Measurements from ENCODE around the gene OR4B1.
"Not testable (repeated sequence)": the region's sequence is repeated elsewhere in the genome, so short reads cannot be mapped to it uniquely, and the experiment has no call there.

Gene OR4B1, protein sequence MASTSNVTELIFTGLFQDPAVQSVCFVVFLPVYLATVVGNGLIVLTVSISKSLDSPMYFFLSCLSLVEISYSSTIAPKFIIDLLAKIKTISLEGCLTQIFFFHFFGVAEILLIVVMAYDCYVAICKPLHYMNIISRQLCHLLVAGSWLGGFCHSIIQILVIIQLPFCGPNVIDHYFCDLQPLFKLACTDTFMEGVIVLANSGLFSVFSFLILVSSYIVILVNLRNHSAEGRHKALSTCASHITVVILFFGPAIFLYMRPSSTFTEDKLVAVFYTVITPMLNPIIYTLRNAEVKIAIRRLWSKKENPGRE
- total RNA-seq: 0 reads per million in 2 experiments

DNA sequence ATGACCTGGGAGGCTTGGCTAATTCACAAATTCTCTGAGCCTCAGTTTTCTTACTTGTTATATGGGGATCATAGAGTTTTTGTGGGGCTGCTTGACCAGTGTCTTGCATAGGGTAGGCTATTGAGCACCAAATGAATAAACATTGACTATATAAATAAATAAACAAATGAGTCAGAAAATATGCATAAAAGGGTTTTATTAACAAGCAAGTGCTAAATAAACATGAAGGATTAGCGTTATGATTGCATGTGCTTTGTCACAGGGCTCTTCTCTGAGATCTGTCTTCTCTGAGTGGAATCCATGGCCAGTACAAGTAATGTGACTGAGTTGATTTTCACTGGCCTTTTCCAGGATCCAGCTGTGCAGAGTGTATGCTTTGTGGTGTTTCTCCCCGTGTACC, at the start of gene OR4B1:
OR4B1 (plus strand) TSS at position 301 of the 400 bp plus-strand sequence; CDS start at position 301, 0 bp downstream.
- DNase-seq (ENCODE audit: low read depth): no peak

DNA sequence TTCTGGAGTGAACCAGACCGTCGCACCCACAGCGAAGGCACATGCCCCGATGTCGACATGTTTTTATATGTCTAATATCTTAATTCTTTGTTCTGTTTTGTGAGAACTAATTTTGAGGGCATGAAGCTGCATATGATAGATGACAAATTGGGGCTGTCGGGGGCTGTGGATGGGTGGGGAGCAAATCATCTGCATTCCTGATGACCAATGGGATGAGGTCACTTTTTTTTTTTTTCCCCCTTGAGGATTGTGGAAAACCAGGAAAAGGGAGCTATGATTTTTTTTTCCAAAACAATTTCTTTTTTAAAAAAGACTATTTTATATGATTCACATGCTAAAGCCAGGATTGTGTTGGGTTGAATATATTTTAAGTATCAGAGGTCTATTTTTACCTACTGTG, 49.2 kb upstream of the OR4B1 start:
- DNase-seq (ENCODE audit: low read depth): no peak

DNA sequence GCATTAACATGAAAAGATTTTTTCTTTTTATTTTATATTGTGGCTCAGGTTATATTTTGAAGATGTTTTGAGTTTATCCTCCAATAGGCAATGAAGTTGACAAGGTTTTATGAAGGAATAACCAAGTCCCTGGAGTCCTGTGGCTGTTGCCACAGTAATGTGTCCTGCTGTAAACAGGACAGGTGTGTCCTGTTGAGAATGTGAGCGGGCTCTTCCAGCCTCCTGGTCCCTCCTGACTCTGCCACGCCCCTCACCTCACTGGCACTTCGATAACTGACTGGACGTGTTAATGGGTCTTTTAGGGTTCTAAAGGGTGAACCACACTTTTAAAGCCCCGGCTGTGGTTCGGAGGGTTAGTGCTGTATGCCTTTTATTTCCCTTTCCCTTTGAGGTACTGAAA, 47.8 kb upstream of the OR4B1 start:
- no peak for DNase-seq (ENCODE audit: low read depth)

DNA sequence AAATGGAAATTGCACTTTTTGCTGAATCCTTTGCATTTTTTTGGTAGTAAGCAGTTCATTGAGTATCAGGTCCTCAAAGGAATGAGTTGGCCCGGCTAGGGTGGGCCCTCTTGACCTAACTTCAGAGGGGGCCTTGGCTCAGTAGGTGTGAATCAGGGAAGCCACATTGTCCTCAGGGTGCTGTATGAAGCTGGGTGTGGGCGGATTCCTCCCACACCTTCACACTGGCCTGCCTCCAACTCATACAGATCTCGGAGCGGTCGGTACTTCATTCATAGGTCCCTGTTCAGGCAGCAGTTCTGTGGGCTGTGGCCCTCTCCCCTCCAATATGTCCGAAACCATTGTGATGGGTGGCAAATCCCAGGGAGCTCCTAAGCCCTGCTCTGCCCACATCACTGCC, 47.4 kb upstream of the OR4B1 start:
- no peak for DNase-seq (ENCODE audit: low read depth)

DNA sequence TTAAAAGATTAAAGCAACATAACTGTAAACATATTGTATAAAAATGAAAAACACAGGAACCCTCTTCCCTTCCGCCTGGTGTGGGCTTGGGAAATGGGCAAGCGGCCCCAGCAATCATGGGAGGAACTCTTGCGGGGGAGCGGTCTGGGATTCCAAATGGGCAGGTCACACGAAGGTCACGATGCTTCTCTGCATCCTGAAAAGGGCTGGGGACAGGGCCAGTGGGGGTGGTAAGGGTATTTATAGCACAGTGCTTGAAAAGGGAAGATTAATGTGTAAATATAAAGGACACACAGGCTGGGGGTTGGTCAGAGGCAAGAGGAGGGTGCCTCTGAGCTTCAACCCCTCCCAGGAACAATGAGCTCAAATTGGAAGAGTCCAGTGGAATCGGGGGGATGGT, 46.9 kb upstream of the OR4B1 start:
- DNase-seq (ENCODE audit: low read depth): no peak

DNA sequence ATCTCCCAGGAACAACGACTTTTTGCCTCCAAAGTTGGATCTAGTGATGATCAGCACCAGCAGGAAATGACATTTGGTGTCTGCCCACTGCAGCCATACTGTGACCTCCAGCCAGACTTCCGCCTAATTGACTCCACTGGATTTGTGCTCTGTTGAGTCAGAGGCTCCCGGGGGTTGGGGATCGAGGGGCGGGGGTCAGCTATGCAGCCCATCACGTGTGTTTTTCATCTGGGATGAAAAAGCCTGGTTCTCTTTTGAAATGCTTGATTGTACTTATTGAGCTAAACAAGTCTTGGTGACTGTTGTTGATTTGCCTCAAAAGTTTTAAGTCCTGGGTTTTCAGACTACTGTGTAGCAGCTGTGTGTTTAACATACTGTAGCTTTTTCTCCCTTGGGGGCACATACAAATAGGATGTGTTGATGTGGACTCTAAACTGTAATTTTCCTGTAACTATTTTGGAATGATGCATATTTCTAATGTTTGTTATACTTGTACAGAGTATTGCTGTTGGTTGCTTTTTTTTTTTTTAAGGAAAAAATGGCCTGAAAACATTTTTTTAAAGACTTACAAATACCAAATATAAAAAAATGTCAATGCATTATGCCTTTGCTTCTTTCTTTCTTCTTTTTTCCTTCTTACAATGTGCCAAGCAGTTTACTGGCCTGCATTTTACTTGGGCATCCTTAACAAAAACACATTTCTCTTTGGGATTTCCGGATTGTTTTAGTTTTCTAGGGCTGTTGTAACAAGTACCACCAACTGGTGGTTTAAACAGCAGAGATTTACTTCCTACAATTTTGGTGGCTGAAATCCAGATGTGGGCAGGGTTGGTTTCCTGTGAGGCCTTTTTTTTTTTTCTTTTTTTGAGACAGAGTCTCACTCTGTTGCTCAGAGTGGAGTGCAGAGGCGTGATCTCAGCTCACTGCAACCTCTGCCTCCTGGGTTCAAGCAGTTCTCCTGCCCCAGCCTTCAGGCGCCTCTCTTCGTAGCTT, 46.1 kb upstream of the OR4B1 start:
- no peak for DNase-seq (ENCODE audit: low read depth)

DNA sequence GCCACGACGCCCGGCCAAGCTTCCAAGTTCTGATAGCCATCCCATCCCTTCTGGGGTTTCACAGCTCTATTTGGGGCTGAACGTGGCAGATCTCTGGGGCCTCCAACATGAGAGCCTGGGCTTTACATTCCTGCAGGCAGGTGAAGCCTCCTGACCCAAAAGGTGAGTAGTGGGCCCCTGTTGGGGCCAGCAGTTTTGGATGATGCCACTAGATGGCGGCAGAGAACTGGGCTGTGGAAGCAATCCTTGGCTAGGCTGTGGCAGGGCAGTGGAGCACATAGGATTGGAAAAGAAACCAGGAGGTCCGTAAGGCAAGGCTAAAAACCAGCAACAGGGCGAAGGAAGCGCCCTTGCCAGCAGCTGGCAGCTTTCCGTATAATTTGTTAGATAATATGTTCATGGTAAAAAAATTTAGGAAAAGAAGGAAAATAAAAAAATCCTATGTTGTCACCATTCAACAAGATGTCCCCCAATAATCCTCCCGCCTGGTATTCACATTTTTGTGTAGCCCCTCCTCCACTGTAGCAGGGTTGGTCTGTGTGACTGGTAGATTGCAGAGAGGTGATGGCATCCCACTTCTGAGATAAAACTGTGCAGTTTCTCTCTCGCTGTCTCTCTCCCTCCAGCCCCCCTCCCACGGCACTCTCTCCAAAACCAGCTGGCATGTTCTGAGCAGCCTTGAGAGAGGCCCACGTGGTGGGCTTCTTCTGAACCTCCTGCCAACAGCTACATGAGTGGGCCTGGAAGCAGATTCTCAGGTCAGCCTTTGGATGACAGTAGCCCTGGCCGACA, 43.6 kb upstream of the OR4B1 start:
- peak; percentile 41 for DNase-seq (ENCODE audit: low read depth)

DNA sequence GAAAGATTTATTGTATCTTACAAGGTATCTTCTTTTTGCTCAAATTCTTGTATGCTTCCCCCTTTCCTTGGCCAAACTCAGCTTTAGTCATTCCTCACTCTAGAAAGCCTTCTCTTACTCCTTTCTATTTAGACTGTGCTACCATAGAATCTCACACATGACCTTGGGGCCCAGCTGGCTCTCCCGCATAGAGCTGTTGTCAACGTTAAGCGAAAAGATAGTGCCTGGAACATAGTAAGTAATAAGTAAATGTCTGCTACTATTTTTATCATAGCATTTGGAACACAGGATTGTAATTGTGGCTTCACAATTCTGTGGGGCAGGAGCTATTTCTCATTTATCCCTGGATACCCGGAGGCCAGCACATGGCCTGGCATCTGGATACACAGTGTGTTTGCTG, 38.9 kb upstream of the OR4B1 start:
- DNase-seq (ENCODE audit: low read depth): no peak

DNA sequence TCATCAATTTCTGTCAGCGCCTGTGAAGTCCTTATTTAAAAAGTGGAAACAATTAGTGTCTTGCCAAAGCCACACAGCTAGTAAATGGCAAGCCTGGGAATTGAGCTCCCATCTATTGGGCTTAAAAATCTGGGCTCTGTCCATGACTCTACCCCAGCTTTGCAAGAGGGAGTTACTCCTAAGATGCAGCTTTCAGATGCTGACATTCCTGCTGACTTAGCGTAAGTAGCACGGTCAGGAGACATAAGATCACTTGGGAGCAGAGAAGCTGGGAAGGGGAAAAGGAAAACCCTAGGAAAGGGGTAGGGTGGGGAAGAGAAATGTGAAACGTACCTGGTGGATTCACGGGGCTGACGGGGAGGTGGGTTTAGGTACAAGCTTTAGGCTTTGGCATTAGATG, 36.0 kb upstream of the OR4B1 start:
- DNase-seq (ENCODE audit: low read depth): no peak

DNA sequence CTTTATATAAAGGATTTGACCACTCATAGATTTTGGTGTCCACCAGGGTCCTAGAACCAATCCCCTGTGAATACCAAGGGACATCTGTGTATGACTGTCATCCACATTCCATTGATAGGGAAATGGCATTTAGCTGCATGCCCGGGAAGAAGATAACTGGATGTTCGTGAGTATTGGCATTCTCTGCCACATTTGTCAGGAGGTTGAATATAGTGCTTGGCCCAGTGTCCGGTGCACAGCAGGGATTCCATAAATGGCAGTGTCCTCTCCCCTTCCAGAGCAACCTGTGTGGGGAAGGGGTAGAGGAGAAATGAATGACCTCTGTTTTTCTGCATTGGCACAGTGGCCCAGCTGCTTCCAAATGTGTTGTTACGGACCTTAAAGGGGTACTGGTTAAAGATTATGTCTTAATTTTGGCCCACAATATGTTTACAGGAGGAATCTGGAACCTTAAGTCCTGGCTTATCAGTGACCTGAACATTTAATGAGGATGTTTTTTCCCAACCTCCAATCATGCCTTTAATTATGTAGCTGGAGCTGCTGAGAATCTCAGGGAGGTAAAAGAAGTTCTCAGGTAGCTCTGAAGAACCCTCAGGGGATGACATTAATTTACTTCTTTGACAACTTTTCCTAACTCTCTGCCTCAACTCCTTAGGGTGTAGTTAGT, 33.6 kb upstream of the OR4B1 start:
- DNase-seq (ENCODE audit: low read depth): no peak

DNA sequence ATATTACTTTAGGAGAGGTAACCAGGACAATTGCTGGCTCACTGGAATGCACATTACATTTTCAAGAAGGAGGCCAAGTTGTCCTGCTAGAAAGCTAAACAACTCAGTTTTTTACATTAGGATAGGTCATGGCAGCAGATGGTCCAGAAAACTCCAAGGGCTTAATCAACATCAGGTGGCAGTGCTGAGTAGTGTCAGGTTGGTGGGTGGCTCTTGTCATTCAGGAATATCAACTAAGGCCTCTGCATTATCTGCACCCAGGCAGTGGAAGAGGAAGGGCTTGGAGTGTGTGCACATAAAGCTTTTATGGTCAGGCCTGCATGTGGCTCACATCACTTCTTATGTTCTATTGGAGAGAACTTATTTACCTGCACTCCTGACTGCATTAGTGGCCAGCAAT, 32.2 kb upstream of the OR4B1 start:
- DNase-seq (ENCODE audit: low read depth): no peak

DNA sequence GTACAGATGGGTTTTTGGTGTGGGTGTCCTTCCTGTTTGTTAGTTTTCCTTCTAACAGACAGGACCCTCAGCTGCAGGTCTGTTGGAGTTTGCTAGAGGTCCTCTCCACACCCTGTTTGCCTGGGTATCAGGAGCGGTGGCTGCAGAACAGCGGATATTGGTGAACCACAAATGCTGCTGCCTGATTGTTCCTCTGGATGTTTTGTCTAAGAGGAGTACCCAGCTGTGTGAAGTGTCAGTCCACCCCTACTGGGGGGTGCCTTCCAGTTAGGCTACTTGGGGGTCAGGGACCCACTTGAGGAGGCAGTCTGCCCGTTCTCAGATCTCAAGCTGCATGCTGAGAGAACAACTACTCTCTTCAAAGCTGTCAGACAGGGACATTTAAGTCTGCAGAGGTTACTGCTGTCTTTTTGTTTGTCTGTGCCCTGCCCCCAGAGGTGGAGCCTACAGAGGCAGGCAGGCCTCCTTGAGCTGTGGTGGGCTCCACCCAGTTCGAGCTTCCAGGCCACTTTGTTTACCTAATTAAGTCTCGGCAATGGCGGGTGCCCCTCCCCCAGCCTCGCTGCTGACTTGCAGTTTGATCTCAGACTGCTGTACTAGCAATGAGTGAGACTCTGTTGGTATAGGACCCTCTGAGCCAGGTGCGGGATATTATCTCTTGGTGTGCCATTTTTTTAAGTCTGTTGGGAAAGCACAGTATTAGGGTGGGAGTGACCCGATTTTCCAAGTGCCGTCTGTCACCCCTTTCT, 25.5 kb upstream of the OR4B1 start:
- peak; percentile 13 for DNase-seq (ENCODE audit: low read depth)

DNA sequence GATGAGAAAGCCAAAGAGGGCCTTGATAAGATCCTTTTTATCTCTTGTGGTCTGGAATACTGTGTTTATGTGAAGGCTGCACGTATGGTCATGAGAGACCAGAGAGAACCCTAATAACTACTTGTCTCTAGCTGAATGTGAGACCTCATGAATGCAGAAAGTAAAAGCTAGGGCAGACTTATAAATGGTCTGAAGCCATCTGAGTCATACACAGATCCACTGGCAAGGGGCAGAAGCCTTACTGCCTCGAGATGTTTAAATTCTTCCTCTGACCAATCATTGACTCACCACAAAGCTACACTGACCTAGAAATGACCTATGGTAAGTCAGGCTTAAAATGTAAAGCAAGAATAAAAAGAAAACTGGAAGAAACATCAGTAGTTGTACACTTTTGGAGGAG, 22.7 kb upstream of the OR4B1 start:
- no peak for DNase-seq (ENCODE audit: low read depth)

DNA sequence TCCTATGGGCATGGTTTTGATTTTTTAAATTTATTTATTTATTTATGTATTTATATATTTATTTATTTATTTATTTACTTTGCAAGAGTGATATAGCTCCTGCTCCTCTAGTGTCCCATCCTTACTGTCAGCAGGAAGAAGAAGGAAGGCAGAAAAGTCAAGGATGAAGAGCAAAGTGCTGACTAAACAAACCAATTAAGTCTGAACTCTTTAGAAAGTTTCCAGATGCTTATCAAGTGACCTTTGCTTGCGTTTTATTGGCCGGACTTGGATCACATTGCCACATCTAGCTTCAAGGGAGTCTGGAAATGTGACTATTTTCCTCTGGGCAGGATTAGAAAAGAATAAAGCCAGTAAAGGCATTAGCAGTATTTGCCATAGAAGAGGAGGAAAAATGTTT, 8.7 kb upstream of the OR4B1 start:
- DNase-seq (ENCODE audit: low read depth): no peak

DNA sequence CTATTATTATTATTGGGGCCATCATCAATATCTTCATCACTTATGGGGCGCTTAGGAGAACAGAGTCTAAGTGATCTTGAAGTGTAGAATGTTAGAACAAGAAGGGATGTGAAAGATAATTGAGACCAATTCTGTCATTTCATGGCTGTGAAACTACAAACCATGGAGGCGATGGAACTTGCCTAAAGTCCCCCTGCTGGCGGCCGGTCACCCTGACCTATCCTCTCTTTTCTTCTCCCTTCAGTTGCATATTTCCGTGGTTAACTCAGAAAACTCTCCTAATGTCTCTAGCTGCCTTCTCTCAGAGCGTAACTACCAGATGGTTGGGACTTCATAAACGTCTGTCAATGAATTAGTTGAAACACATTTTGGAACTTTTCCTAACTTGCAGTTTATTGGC, 6.6 kb upstream of the OR4B1 start:
- no peak for DNase-seq (ENCODE audit: low read depth)

DNA sequence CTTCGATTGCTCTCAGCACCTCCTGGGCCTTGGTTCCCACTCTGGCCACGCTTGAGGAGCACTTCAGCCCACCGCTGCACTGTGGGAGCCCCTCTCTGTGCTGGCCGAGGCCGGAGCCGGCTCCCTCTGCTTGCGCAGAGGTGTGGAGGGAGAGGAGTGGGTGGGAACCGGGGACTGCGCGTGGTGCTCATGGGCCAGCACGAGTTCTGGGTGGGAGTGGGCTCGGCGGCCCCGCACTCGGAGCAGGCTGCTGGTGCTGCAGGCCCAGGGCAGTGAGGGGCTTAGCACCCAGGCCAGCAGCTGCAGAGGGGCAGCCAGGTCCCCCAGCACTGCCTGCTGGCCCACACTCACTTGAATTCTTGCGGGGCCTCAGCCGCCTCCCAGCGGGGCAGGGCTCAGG, 12.2 kb downstream of the OR4B1 start:
- no peak for DNase-seq (ENCODE audit: low read depth)

DNA sequence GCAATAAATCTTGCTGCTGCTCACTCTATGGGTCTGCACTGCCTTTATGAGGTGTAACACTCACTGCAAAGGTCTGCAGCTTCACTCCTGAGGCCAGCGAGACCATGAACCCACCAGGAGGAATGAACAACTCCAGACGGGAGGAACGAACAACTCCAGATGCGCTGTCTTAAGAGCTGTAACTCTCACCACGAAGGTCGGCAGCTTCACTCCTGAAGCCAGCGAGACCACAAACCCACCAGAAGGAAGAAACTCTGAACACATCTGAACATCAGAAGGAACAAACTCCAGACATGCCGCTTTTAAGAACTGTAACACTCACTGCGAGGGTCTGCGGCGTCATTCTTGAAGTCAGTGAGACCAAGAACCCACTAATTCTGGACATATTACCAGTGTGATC, 13.4 kb downstream of the OR4B1 start:
- DNase-seq (ENCODE audit: low read depth): not testable (repeated sequence)

DNA sequence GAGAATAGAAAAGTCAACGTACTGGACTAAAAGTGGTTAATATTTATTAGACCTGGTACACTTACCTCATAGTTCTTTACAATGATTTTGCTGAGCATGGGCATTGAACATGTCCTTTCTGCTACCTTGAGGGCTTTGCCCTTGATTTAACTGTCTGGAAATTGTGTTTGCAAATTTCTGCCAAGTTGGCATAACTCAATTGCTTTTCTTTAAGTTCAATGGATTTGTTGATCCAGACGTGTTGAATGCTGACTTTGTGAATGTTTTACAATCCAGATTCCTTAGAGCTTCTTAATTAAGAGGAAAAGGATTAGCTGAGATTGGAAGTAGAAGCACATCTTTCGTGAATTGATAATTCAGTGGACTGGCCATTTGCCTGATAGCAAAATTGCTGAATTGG, 21.1 kb downstream of the OR4B1 start:
- DNase-seq (ENCODE audit: low read depth): no peak

DNA sequence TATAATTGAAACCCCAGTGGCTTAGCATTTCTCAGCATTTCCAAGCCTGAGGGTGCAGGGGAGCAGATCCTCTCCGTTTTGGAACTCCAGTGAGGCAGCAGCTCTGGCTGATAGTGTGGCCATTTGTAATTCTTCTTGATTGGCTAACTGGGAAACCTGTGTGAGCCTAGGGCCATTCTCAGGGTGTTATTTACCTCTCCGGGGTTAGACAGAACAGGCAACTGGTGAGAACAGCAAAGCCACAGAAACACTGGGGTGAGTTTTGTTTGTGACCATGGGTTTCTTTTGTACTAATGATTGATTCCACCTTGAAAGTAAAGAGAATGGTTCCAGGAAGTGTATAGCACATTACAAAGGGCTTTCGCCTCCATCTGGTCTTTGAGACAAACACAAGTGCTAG, 25.9 kb downstream of the OR4B1 start:
- DNase-seq (ENCODE audit: low read depth): no peak

DNA sequence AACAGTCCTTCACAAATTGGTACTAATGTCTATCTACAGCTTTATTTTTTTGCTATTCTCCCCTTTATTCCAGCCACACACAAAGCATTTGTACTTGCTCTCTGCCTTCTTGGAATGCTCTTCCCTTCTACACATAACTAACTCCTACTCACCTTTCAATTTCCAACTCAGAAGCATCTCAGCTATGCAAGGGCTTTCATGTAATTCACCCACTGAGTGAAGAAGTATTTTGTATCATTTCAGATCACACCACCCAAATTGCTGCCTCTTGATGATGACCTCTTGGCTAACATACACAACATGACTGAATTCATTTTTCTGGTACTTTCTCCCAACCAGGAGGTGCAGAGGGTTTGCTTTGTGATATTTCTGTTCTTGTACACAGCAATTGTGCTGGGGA, 28.2 kb downstream of the OR4B1 start, which contains the start of gene OR4X2:
OR4X2 (plus strand) TSS at position 301 of the 400 bp plus-strand sequence; CDS start at position 301, 0 bp downstream.
- no peak for DNase-seq (ENCODE audit: low read depth)

DNA sequence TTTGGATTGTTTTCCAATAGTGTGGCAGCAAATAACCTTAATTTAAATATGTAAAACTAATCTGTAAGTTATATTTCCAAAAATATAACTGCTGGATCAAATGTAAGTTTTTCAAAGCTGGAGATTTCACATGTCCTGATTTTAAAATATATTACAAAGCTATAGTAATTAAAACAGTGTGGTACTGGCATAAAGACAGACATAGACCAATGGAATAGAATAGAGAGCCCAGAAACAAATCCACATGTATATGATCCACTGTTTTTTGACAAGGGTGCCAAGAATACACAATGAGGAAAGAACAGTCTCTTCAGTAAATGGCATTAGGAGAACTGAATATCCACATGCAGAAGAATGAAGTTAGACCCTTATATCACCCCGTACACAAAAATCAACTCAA, 32.3 kb downstream of the OR4B1 start:
- no peak for DNase-seq (ENCODE audit: low read depth)
